AG10803 (cell line): ENCODE measurements around the gene CBX2.
"Not testable (repeated sequence)": the region's sequence is repeated elsewhere in the genome, so short reads cannot be mapped to it uniquely, and the experiment has no call there.

Experiments used
- DNase-seq: peaks from one replicate; pipeline ENCODE4 v3.0.0; 2010; ENCODE audit warnings: low read depth
- H3K4me3 ChIP-seq: 2 replicates; pipeline ENCODE4 v1.5.1; 2011; ENCODE audit warnings: mild to moderate bottlenecking, low read length, control low read depth
- CTCF ChIP-seq: conservative IDR thresholded peaks from 2 replicates; pipeline ENCODE4 v1.5.1; 2011; ENCODE audit warnings: mild to moderate bottlenecking, low read length, control low read depth, inconsistent platforms

CBX2 gene

DNA sequence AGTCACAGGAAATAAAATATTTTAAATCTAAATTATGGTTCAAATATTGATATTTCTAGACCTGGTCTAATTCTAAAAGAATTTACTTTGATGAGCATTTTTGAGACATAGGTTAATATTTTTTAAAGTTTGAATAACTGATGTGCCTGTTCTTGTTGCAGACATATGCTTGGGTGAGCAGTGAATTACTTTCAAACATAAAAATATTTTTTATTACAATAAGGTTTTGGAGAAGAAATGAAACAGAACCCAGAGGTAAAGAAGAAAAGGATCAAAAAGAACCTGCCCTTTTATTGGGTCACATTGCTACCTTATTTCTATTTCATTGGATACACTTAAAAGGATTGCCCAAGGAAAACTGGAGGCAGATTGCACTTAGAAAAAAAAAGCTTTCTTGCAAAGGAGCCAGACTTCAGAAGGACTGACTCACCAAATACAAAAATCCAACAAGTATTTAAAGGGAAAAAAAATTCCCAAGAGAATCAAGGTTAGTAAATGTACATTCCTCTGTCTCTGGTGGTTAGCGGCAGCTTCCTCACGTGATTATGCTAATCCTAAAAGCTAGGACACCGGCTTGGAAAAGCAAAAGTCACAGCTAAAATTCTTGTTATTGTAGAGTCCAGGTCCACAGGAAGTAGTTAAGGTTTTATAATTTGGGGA is 28.7 kb upstream of the CBX2 start:
- H3K4me3 ChIP-seq, result no peak overlapping the region
- TF ChIP-seq CTCF, result no peak
- peak; percentile 79 for DNase-seq

DNA sequence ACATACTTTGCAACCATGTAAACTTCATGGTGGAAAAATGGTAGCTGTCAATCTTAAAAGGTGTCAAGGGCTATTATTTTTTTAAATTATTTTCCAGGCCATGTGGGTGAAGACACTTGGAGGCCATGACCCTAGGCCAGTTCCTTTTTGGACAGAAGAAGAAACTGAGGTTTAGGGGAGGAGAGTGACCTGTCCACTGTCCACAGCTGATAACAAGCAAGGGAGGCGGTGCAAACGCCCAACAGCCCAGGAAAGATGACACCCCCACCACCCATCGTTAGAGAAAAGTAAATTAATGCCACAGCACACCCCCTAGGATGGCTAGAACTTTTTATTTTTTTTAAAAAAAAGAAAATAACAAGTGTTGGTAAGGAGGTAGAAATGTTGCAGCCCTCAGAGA is 28.0 kb upstream of the CBX2 start:
- DNase-seq, result no peak
- no peak overlapping the region for H3K4me3 ChIP-seq
- no peak for TF ChIP-seq CTCF

DNA sequence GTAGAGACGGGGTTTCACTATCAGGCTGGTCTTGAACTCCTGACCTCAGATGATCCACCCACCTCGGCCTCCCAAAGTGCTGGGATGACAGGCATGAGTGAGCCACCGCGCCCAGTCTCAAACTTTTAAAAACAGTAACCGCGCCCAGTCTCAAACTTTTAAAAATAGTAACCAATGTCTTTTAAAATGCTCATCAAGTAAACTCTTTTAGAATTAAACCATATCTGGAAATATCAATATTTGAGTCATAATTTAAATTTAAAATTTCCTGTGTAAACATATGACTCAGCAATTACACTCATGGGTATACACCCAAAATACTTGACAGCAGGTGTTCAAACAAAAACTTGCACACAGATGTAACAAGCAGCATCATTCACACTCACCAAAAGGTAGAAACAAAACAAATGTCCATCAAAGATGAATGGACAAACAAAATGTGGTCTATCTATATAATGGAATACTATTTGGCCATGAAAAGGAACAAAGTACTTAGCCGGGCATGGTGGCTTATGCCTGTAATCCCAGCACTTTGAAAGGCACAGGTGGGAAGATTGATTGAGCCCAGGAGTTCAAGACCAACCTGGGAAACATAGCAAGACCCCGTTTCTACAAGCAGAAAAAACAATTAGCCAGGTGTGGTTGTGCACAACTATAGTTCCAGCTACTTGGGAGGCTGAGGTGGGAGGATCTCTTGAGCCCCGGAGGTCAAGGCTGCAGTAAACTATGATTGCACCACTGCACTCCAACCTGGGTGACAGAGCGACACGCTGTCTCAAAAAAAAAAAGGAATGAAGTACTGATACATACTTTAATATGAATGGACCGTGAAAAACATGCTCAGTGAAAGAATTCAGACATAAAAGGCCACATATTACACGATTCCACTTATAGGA is 27.1 kb upstream of the CBX2 start:
- no peak for TF ChIP-seq CTCF
- no peak overlapping the region for H3K4me3 ChIP-seq
- DNase-seq, result no peak

GRCh38 chr17:79752175-79752574 is 25.8 kb upstream of the CBX2 start:
- no peak for TF ChIP-seq CTCF
- no peak for DNase-seq
- H3K4me3 ChIP-seq, result no peak overlapping the region

DNA sequence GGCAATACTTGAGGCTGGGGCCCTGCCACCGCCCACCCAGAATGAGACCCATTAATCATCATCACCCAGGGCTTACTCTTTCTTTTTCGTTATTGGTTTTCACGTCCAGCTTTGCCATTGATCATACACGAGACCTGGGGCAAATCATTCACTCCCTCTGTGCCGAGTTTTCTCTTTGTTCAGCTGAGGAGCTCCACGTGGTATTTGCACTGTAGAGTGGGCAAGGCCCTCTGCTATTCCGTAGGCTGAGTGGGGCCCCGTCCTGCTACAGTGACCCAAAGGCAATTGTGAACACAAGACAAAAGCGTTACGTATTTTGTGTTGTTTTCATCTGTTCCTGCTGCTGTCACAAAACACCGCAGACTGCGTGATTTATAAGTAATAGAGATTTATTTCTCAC is 23.6 kb upstream of the CBX2 start:
- no peak for DNase-seq
- no peak for TF ChIP-seq CTCF
- H3K4me3 ChIP-seq, result no peak overlapping the region

DNA sequence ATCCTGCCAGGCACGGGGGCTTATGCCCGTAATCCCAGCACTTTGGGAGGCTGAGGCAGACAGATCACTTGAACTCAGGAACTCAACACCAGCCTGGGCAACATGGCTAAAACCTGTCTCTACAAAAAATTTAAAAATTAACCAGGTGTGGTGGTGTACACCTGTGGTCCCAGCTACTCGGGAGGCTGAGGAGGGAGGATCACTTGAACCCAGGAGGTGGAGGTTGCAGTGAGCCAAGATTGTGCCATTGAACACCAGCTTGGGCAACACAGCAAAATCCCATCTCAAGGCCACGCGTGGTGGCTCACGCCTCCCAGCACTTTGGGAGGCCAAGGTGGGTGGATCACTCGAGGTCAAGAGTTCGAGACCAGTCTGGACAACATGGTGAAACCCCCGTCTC is 23.0 kb upstream of the CBX2 start:
- not testable (repeated sequence) for DNase-seq, H3K4me3 ChIP-seq

DNA sequence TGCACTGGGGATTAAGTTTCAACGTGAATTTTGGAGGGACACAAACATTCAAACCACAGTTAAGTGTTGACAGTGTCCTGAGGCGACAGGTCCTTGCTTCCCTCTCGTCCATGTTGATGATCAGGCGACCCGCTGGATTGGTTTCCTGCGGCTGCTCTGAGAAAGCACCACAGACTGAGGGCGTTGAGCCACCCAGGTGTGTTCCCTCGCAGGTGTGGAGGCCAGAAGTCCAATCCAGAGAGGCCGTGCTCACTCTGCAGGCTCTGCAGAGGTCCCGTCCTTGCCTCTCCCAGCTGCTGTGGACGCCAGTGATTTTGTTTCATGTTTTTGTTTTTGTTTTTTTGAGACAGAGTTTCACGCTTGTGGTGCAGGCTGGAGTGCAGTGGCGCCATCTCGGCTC is 22.4 kb upstream of the CBX2 start:
- no peak for TF ChIP-seq CTCF
- no peak overlapping the region for H3K4me3 ChIP-seq
- no peak for DNase-seq
